ENCODE results near the gene IL22RA1.

The IL22RA1 gene

DNA sequence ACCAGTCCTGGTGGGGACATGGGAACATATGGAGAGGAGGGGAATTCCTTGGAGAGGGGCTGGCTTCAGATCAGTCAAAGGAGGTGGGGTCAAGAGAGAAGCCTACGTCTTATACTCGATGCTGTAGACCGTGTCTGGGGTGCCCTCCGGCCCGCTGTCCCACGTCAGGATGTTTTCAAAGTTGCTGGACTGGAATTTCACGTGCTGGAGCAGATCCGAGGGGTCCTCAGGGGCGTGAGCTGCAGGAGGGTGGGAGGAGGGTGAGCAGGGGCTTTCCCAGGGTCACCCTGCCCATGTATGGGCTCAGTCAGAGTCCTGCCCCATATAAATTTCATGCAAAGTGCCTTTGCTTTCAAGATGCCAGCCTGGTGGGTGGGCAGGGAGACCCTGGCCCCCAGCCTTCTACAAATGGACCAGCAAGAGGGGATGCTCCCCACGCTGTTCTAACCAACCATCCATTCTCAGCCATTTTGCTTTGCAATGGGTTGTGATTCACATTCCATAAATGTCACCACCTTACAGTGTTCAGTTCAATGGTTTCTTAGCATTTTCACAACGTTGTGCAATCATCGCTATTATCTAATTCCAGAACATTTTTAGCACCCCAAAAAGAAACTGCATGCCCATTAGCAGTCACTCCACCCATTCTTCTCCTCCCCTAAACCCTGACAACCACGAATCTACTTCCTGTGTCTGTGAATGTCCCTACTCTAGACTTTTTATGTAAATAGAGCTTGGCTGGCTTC lies 4.3 kb downstream of the IL22RA1 start:
- DNase-seq (ENCODE audit: low read depth in 2 of 2), result no peak

DNA sequence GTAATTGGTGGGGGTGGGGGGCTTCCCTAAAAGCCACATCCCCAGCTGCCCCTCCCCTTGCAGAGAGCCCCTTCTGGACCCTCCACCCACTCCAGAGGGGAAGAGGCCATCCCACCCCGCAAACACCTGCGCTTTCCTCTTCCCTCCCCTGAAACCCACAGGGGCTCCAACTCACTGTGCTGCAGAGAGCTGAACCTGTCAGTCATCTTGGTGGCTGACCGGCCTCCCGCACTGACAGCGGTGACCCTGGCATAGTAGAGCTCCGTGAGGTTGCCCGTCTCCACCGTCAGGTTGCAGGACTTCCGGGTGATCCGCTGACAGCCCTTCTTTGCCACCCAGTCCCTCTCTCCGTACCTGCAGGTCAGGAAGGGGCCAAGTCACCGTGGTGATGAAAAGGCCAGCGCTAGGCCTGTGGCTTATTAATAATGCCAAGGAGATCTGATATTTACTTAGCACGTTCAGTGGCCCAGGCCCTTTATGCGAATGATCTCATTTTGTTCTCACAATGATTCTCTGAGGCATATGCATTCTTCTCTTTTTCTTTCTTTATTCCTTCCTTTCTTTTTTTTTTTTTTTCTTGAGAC lies 5.9 kb downstream of the IL22RA1 start:
- DNase-seq (ENCODE audit: low read depth in 2 of 2), result no peak

DNA sequence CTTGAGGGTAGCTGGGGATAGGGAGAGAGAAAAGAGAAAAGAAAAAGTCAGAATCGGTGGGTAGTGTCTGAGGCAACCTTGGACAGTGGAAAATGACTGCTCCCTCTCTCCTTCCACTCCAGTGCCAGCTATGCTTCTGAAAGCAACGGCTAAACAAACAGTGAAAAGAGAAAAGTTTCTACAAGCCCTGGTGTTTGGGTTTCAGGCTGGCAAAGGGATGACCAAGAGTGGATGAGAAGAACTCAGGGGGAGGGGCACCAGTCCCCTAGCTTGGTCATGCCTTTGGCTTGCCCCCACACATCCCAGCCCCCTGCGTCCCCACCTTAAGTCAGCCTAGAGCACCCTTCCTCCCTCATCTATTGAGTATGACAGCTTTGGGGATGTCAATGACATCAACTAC lies 8.6 kb downstream of the IL22RA1 start:
- no peak for DNase-seq (ENCODE audit: low read depth in 2 of 2)

DNA sequence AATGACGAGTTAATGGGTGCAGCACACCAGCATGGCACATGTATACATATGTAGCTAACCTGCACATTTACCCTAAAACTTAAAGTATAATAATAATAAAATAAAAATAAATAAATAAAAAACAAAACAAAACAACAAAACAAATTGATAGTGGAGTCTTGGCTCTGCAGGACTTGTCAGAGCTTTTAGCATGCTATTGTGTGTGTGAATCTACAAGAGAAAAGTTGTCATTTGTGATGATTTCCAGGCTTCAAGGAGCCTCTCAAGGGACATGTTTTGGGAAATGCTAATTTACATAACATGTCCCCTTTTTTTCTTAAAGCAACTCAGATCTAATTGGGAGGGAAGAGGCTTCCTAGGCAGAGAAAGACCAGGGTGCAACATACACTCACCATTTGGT lies 9.1 kb downstream of the IL22RA1 start:
- DNase-seq (ENCODE audit: low read depth in 2 of 2), result no peak

DNA sequence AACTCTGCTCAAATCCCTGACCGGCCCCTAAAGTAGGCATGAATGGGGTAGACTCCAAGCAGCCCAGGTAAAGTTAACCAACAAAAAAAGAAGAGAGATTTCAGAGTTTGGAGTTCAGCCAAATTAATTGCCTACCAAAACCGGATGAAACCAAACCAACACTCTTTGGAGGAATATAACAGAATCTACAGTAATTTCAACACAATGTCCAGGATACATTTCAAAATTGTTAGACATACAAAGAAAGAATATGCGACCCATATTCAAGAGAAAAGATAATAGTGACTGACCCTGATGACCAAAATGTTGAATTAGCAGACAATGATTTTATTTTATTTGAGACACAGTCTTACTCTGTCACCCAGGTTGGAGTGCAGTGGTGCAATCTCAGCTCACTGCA lies 12.6 kb downstream of the IL22RA1 start:
- no peak for DNase-seq (ENCODE audit: low read depth in 2 of 2)

DNA sequence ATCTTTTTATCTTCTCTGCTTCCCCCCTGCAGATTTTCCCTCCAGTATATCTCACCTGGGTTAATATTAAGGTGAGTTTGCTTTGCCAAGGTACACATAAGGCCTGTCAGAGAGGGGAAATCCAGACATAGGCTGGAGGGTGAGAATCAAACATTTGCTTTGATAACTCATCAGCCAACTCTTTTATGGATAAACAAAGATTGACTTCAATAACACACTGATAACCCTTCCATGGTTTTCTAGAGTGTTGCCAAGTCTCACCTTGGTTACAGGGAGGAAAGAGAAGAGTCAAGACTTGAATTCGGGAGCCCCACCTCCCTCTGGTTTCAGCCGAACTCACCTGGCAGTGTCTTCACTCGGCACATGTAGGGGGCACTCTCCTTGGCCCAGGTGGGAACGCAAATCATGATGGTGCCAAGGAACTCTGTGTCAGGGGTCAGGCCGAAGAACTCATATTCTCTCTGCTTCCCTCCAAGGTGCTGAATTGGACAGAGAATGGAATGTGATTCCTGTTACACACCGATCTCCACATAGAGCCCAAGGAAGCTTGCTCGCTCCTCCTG lies 15.1 kb downstream of the IL22RA1 start:
- DNase-seq (ENCODE audit: low read depth in 2 of 2), result no peak

DNA sequence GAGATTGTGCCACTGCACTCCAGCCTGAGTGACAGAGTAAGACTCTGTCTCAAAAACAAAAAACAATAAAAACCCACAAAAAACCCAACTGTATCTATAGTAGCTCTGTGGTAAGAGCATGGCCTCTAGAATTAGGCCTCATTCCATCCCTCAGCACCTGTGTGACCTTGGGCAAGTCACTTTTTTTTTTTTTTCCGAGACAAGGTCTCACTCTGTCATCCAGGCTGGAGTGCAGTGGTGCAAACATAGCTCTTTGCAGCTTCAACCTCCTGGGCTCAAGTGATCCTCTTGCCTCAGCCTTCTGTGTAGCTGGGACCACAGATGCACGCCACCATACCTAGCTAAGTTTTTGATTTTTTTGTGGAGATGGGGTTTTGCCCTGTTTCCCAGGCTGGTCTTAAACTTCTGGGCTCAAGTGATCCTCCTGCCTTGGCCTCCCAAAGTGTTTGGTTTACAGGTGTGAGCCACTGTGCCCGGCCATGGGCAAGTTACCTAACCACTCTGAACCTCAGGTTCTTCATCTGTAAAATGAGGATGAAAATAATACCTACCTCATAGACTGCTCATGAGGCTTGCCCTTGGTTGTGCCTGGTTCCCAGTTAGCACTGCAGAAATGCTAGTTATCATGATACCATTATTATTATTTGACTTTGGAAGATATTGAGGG lies 15.7 kb downstream of the IL22RA1 start:
- no peak for DNase-seq (ENCODE audit: low read depth in 2 of 2)

DNA sequence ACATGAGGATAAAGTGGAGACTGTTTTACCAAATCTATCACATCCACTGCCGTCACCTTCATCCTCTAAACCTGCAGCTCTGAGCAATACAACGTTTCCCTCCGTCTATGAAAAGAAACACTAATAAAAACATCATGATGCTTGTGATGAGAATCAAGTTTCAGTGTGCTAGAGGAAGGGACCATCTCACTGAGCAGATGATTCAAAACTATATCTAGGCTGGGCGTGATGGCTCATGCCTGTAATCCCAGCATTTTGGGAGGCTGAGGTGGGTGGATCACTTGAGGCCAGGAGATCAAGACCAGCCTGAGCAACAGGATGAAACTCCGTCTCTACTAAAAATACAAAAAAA lies 16.3 kb downstream of the IL22RA1 start:
- no peak for DNase-seq (ENCODE audit: low read depth in 2 of 2)

DNA sequence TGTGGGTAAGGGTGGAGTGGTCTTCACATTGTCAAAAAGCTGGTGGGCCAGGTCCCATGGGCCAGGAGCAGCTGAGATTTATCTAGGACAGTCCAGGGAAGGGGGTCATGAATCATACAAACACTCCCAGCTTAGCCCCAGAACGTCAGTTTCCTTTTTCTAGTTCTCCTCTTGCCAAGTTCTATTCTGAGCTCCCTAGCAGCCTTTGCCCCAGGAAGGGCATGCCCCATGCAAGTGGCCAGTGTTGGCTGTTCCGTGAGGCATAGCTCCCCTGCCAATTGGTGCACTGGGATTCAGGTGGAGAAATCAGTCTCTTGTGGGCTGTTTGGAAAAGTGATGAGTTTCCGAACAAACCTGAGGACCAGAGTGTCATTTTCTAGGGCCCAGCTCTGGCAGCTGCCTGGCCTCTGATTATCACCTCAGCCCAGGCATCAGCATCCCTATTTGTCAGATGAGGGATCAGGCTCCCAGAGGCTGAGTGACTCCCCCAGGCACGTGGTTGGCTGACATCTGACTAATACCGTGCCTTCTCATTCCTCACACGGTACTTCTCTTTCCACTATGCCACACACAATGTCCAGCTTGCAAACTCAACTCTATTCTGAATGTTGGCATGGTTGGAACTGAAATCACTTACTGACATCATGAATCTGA lies 16.8 kb downstream of the IL22RA1 start:
- DNase-seq (ENCODE audit: low read depth in 2 of 2), result no peak

DNA sequence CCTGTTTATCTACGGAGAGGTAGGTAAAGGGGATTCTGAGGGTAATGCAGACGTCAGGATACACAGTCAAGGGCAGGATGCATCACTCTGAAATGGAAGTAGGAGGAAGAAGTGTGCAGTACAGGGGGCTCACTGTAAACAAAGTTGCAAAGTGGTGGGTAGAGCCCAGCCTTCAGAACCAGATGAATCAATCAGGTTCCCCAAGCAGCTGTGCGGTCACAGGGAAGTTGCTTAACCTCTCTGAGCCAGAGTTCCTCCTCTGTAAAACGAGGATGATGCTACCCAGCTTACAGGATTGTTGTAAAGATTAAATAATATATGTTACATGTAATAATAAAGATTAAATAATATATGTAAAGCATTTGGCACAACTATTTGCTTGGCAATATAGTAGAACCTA lies 17.5 kb downstream of the IL22RA1 start:
- no peak for DNase-seq (ENCODE audit: low read depth in 2 of 2)

DNA sequence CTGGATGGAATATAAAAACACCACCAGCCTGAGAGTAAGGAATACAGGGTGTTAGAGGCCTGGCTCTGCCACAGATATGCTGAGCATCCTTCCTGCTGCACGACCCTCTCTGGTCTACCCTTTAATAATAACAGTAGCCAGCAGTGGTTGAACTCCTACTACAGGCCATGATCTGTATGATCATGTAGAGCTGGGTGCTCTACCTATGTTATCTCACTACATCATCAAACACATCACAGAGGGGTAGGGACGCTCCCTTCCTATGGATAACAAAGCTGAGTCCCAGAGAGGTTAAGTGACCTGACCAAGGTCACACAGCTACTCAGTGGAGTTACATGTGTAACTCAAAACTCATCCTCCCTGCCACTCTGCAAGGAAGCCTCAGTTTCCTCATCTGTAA lies 18.0 kb downstream of the IL22RA1 start:
- no peak for DNase-seq (ENCODE audit: low read depth in 2 of 2)

DNA sequence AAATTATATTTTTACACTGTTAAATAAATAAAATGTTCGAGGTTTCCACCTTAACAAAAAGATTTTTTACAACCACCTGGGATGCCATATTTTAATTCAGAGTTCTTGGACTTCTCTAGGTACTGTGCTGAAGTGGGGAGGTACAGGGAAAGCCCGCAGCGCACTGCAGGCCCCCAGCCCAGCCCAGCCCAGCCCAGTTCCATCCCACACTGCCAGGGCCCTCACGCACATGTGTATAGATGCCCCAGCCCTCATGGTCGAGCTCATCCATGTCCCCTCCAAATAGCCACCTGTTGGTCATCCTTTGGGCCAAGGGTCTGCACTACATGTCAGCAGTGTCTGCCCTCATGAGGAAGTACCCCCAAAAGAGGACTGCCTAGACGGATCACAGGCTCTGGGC lies 19.3 kb downstream of the IL22RA1 start:
- no peak for DNase-seq (ENCODE audit: low read depth in 2 of 2)

DNA sequence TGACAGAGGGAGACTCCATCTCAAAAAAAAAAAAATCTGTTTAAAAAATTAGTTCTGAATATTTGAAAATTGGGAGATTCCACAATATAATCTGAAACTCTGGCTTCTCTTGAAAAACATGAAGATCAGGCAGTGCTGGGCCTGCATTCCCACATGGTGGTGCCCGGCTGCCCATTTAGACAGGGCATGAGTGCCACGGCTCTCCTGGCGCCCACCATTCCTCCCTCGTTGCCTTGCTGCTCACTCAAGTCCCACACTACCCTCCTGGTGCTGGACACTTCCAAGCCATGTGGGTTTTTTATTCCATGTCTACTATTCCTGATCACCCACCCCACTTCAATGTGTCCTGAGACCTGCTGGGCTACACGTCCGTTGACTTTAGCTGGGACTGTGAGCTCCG lies 20.2 kb downstream of the IL22RA1 start:
- no peak for DNase-seq (ENCODE audit: low read depth in 2 of 2)

DNA sequence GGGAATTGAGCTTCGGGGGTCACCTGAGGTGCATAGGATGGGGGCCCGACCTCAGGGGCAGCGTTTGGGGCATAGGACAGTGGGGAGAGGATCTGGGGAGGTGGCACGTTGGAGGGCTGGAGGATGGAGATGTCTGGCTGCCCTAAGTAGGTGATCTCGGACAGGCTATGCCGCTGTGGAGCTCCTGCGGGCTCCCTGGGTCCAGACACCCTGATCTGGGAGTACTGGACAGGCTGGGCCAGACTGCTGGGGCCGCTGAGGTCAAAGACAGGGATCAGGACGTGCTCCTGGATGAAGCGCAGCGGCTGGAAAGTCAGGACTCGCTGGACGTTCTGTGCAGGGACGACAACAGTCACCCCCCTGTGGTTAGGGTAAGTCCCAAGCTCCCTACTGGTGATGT lies 21.5 kb downstream of the IL22RA1 start:
- DNase-seq (ENCODE audit: low read depth in 2 of 2), result no peak

DNA sequence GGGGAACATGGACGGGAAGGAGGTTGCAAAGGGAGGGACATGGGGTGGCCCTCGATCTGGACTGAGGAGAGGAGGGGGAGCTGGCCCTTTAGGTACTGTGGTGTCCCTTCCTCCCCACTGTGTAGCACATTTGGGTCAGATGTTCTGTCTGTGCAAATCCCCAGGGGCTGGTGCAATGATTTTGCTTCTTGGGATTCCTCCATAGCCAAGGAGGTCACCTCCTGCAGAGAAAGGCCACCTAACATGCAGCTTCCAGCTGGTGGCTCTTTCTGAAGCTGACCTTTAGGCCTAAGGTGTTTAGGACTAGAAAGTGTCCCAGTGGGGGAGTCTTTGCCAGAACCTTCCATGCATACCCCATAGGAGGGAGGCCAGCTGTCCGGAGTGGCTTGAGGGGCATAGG lies 22.0 kb downstream of the IL22RA1 start:
- no peak for DNase-seq (ENCODE audit: low read depth in 2 of 2)

DNA sequence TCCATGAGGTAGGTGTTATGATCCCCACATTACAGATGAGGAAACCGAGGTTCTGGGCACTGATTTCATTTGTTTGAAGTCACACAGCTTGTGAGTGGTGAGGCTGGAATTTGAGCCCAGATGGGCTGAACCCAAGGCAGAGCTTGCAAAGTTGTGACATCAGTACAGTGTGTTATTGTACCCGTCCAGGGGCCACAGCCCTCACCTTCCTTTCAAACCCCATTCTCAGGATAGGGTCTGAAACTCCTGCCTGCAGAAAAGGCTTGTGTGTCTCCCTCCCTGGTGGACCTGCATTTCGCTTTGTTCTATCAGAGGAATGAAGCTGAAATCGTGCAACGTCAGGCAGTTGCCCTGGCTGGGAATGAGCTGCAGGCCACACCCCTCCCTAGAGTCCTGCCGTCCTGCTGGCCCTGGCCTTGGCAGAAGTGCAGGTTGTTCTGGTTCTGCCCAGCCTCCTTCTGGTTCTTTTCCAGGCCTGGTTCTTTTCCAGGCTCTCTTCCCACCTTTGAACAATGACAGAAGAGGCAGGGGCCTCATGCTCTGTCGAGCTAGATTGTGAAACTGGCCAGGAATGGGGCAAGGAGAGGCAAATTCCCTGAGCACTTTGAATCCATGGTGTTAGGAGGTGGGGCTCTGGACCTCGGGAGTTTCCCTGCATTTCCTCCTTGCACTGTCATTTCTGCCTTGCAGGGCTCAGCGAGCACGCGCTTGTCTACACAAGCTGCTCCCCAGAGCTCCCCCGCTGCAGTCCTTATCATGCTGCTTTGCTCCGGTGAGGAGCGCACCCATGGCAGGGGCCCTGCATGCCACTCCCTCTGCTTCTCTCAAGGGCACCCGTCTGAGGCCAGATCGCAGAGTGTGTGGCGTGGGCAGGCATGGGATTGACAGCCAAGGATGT lies 22.8 kb downstream of the IL22RA1 start:
- DNase-seq (ENCODE audit: low read depth in 2 of 2), result no peak

DNA sequence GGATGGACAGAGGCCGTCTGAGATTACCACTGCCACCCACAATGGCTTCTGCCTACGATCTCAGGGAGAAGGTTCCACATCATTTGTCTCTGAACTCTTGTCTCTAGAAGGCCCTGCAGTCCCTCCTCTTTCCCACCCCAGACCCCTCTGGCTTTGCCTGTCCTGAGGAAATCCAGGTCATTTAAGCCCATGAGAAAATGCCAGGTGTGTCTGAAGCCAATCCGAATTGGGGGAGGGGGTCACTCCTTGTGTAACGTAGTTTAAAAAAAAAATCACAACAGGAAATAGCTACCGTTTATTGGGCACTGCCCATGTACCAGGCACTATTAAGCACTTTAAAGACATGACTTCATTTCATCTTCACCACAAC lies 23.5 kb downstream of the IL22RA1 start:
- DNase-seq (ENCODE audit: low read depth in 2 of 2), result no peak

DNA sequence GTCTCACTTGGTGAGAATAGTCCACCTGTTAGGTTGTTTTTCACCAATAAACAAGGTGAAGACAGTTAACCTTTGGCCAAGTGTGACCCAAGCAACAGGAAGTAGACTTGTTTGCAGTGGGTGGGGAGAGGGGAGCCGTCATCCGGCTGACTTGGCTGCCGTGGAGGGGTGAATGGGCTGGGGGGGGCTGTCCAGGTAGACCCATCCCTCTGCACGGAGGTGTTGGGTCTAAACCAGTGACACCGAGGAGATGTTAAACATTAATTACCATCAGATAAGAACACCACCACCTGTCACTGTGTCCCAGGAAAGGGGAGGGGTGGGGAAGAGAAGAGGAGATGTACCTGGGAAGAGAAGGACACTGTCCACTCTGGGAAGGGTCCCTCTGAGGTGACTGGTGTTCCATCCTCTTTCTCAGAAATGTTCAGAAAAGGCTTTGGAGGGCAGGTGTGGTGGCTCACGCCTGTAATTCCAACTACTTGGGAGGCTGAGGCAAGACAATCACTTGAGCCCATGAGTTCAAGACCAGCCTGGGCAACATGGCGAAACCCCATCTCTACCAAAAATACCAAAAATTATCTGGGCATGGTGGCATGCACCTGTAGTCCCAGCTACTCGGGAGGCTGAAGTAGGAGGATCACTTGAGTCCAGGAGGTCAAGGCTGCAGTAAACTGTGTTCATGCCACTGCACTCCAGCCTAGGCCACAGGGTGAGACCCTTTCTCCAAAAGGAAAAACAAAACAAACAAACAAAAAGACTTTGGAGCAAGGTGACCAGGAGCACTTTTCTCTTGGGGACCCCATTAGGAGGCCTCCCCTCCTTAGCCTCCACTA lies 24.3 kb downstream of the IL22RA1 start:
- DNase-seq (ENCODE audit: low read depth in 2 of 2), result no peak

DNA sequence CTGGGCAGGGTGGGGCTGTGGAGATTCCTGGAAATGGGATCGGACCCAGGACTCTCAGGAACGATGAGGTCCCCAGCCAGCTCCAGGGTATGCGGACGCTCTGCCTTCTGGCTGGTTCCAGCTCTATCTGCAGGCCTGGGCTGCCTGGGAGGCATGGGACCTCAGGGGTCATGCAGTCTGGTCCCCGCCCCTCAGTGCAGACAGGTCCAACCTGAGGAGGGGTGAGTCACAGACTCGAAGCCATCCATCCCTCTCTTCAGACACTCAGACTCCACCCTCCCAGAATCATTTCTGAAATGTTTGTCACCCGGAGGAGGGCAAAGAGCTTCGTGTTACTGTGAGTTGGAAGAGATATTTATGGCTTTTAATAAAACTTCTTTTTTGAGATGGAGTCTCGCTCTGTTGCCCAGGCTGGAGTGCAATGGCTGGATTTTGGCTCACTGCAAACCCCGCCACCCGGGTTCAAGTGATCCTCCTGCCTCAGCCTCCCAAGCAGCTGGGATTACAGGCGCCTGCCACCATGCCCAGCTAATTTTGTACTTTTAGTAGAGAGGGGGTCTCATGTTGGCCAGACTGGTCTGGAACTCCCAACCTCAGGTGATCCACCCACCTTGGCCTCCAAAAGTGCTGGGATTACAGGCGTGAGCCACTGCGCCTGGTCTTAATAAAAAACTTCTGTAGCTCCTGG lies 25.1 kb downstream of the IL22RA1 start:
- no peak for DNase-seq (ENCODE audit: low read depth in 2 of 2)

DNA sequence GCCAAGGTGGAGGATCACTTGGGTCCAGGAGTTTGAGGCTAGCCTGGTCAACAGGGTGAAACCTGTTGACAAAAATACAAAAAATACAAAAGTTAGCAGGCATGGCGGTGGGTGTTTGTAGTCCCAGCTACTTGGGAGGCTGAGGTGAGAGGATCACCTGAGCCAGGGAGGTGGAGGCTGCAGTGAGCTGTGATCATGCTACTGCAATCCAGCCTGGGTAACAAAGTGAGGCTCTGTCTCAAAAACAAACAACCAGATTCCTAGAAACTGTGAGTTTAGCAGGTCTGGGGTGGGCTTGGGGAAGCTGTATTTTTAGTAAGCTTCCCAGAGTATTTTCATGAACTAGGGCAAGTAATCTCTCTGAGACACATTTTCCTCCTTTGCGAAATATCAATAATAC lies 25.8 kb downstream of the IL22RA1 start:
- no peak for DNase-seq (ENCODE audit: low read depth in 2 of 2)
